CD4-positive, alpha-beta T cell treated with Interleukin-2 at 100 ng/mL for 4 hours (primary cell): ENCODE measurements around the gene OR8B4.
"Not testable (repeated sequence)": the region's sequence is repeated elsewhere in the genome, so short reads cannot be mapped to it uniquely, and the experiment has no call there.

Experiments
- DNase-seq: peaks from one replicate; pipeline ENCODE4 v3.0.0-alpha.2; 2020; ENCODE audit warnings: low spot score

OR8B4 gene, protein sequence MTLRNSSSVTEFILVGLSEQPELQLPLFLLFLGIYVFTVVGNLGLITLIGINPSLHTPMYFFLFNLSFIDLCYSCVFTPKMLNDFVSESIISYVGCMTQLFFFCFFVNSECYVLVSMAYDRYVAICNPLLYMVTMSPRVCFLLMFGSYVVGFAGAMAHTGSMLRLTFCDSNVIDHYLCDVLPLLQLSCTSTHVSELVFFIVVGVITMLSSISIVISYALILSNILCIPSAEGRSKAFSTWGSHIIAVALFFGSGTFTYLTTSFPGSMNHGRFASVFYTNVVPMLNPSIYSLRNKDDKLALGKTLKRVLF

DNA sequence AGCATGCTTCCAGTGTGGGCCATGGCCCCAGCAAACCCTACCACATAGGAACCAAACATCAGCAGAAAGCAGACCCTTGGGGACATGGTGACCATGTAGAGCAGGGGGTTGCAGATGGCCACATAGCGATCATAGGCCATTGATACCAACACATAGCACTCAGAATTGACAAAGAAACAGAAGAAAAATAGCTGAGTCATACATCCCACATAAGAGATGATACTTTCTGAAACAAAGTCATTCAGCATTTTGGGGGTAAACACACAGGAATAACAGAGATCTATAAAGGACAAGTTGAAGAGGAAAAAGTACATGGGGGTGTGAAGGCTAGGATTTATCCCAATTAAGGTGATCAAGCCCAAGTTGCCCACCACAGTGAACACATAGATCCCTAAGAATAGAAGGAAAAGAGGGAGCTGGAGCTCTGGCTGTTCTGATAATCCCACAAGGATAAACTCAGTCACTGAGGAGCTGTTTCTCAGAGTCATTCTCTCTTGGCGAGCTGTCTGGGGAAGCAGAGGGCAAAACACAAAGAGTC, at the start of gene OR8B4:
Gene OR8B4, minus strand, starts transcription at position 488 of the 538 bp plus-strand sequence. Its CDS starts 0 bp downstream, at position 488.
- no peak for DNase-seq

DNA sequence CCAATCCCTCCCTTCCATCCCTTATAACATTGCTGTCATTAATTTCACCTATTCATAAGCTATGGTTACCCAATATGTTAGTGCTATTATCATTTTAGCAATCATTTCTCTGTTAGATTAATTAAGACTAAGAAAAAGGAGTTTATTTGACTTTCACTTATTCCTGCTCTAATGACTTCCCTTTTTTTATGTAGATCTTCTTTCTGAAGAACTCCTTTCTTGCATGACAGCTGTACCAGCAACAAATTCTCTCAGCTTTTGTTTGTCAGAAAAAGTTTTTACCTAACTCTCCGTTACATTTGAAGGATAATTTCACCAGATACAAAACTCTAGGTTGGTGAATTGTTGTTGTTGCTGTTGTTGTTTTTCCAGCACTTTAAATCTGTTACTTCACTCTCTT, 49.4 kb upstream of the OR8B4 start:
- DNase-seq: no peak

DNA sequence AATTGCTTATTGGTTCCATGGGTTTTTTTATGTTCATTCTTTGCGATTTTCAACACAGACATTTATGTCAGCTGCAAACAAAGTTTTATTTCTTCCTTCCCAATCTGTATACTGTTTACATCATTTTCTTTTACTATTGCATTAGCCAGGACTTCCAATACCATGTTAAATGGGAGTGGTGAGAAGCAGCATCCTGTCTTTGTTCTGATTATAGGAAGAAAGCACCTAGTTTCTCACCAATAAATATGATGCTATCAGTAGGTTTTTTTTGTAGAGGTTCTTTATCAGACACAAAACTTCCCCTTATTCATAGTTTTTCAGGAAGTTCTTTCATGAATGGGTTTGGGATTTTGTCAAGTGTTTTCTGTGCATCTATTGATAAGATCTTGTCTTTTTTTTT, 48.8 kb upstream of the OR8B4 start:
- DNase-seq: no peak

DNA sequence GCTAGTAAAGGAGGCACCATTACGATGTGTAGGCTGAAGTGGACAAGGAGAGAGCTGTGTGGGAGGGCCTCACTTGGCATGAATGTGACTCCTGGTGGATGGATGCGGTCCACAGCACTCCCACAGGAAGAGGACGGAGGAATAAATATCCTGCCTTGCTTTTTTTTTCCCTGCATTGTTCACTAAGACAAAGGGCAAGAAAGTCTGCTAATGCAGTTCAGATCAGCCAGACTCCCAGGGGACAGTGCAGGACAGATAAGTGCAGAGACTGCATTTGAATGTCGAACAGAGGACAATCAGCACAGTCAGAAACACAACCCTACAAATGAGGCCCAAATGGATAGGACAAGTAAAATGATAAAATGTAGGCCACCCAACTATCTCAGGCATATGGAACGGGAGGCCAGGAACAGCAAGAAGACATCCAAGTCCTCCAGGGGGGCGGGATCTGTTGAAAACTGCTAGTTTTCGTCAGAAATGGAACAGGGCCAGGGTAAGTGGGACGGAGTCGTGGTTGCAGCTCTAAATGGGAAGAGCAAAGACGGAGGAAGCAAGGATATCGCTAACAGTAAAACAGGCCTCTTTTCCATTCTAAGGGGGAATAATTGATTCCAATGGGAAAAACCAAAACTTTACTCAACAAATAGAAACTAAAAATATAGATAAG, 46.0 kb upstream of the OR8B4 start:
- no peak for DNase-seq

DNA sequence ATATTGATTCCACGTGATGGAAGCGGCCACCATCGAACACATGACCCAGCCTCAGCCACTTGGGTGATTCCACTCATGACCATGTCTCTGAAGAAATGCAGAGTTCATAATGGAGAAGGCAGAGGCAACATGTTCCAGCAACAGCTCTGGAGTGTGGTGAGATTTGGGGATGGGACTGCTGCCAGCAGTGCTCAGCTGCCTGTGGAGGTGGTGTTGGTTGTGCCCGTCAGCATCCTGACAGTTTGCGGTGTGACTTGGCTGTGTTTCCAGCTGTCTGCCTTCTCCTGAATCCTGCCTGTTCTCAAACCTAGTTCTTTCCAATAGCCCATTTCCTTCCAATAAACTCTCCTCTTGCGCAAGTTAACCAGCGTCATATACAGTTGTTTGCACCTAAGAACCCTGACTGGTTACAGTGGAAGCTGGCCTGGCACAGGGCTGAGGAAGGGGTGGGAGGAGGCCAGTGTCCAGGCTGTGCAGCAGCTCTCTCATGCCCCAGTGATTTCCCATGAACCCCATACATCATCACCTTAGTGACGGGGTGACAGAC, 42.8 kb upstream of the OR8B4 start:
- no peak for DNase-seq

- DNase-seq: no peak
These were observed 40.7 kb upstream of the OR8B4 start for GRCh38 chr11:124465368-124465767.

GRCh38 chr11:124463990-124464389, 39.3 kb upstream of the OR8B4 start:
- no peak for DNase-seq

DNA sequence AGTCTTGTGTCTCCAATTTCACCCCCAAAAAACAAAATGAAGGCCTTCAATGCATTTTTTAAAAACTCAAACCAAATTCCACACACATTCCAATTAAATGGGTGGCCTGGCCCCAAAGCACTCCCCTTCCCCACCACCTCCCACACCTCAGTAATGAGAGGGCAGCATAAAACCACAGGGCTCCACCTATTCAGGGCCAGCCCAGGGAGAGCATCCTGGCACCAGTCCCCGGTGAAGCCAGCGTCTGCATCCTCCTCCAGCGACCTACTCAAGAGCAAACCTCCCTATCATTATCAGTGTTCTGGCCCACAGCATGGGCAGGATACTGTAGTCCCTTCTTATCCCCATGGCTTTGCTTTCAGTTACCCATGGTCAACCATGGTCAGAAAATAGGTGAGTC, 38.7 kb upstream of the OR8B4 start:
- no peak for DNase-seq

- DNase-seq: no peak
These were observed 35.8 kb upstream of the OR8B4 start for GRCh38 chr11:124460459-124460858.

- DNase-seq: not testable (repeated sequence)
These were observed 34.7 kb upstream of the OR8B4 start for GRCh38 chr11:124459379-124459778.

DNA sequence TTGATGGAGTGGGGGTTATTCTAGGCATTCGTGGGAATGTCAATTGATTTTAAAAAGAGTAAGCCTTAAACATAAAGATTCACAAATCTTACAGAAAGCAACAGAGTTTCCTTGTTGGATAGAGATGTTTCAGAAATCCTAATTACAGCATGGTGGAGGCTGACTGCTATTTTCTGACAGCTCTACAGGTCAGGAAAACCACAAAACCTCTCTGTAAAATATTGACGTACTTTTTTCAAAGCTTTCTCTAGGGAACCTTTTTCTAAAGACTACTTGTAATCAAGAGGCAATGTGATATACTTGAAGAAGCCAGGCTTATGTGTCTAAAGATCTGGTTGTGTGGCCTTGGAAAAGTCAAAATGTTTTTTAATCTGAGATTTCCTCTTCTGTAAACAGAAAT, 29.9 kb upstream of the OR8B4 start:
- DNase-seq: no peak

GRCh38 chr11:124446916-124447315, 22.2 kb upstream of the OR8B4 start:
- DNase-seq: no peak

- DNase-seq: no peak
These were observed 21.0 kb upstream of the OR8B4 start, which contains the start of gene OR8B8 for GRCh38 chr11:124445646-124446150. Gene OR8B8, minus strand, starts transcription at chr11:124445696. Its CDS starts 4,611 bp downstream, at chr11:124441085.

DNA sequence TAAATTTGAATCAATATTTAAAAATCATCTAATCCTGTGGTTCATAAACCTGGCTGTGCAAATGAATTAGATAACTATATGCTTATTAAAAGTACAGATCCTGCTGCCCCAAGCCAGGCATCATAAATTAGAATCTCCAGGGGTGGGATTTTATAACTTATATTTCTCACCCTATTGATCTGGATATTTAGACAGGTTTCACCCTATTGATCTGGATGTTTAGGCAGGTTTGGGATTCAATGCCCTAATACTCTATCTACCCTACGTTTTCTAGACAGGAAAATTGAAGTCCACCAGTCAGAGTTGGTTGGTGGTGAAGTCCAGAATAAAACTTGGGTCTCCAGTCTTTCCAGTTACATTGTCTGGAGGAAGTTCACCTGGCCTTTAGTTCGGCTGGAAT, 18.2 kb upstream of the OR8B4 start:
- DNase-seq: no peak

DNA sequence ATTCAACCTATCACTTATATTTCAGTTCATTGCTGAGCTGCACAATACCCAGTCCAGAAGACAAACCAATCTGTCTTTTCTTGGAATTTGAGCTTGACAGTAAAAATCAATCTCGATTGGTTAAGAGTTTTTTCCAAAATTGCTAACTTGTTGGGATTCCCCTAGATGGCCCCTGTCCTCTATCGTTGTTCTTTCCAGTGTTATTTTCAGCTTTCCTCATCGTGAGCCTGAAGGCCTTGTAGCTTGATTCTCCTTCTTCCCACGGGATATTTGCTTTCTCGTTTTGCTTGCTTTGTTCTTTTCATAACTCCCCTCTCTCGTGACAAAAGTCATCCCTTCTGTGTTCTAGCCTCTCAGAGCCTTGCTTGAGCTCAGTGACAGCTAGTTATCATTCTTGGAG, 17.8 kb upstream of the OR8B4 start:
- DNase-seq: no peak

- no peak for DNase-seq
These were observed 16.8 kb upstream of the OR8B4 start for GRCh38 chr11:124441519-124441918.

DNA sequence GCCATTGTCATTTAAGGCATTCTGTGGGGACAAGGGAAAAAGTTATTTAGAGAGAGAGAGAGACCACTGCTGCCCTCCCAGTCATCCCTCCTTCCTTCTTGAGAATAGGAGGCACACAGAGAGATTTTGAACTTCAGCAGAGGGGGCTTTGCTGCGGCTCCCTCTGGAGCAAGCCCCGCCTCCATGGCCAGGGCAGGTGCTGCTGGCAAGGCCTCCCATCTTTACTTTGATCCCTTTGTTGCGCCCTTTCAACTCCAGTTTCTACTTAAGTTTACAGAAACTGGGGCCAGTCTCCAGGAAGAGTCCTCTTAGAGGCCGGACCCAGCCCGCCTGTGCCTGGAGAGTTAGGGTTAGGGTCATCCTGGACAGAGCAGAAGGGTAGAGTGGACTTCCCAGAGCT, 16.4 kb upstream of the OR8B4 start:
- DNase-seq: no peak

- no peak for DNase-seq
These were observed 15.9 kb upstream of the OR8B4 start for GRCh38 chr11:124440608-124441007.

GRCh38 chr11:124434699-124435098, 10.0 kb upstream of the OR8B4 start:
- no peak for DNase-seq

GRCh38 chr11:124429599-124429998, 4.9 kb upstream of the OR8B4 start:
- DNase-seq: no peak

- no peak for DNase-seq
These were observed 3.6 kb downstream of the OR8B4 start for GRCh38 chr11:124421043-124421442.

DNA sequence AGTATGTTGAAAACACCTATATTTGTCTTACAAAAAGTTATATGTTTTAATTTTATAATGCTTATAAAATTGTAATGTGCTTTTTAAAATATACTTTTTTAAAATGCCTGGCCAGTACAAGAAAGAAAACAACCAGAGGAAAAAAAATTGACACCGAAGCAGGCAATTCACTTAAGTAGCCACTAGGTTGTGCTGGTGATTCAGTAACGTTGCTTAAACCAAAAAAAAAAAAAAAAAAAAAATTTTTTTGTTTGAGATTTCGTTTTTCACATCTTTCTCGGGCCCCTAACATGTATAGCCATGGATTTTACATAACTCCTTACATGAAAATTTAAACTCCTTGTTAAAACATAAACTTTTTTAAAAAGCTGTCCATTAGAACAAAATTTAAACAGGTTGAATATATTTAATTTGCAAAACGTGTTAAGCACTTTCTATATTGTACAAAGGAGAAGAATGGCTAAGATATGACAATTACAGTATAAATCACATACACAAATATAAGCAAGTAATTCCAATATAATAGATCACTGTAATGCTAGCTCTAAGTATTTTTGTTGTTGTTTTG, 9.2 kb downstream of the OR8B4 start:
- DNase-seq: peak; percentile 6

GRCh38 chr11:124409906-124410305, 14.8 kb downstream of the OR8B4 start:
- DNase-seq: no peak
